ENCODE measurements around the gene THADA.

GRCh38 chr2:43490252-43490786, 105.5 kb downstream of the THADA start:
- TF ChIP-seq CTCF (IDR thresholded peaks at IDR 0.05) = no peak
- no peak for TF ChIP-seq STAT6 (CRISPR knock-in tag; conservative IDR thresholded peaks at IDR 0.05; ENCODE audit: low read depth)
